C1 segment of cervical spinal cord (tissue), 14 donors: ENCODE data around the gene DEDD2.

Source experiments
- DNase-seq, 14 donors: peaks; one replicate each; lab custom pipeline; 2025; lab: John Stamatoyannopoulos, UW

Gene DEDD2

DNA sequence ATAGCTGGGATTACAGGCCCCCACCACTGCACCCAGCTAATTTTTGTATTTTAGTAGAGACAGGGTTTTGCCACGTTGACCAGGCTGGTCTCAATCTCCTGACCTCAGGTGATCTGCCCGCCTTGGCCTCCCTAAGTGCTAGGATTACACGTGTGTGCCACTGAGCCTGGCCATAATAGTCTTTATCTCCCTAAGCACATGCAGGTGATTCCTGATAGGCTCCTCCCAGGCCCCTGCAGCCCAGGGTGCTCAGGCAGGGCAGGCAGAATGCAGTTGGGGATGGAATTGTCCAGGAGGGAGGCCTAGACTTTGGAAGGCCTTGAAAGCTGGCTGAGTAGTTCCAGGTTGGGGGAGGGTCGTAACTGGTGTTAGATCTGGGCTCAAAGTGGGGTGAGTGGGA, 11.2 kb upstream of the DEDD2 start:
- DNase-seq = no peak

DNA sequence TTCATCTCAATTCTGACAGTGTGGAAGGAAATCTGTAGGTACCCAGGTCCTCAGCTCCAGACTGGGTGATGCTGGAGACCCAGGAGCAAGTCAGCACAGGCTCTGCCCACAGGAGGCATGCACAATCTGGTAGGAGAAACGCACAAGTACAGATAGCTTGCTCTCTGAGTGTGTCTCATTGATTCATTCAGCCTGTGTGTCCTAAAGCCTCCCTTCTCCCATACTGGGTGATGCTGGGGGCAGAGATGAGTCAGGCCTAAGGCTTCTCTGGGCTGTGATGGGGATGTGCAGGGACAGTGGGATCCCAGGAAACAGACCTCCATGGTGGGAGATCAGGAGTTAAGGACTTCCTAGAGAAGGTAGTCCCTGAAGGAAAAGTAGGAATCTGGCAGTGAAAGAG, 9.4 kb upstream of the DEDD2 start:
- DNase-seq = no peak

GRCh38 chr19:42225718-42226292, 8.3 kb upstream of the DEDD2 start:
- no peak for DNase-seq

GRCh38 chr19:42224940-42225717, 7.7 kb upstream of the DEDD2 start:
- DNase-seq = no peak

- no peak for DNase-seq
Measured at GRCh38 chr19:42220751-42221097, 3.2 kb upstream of the DEDD2 start.

DNA sequence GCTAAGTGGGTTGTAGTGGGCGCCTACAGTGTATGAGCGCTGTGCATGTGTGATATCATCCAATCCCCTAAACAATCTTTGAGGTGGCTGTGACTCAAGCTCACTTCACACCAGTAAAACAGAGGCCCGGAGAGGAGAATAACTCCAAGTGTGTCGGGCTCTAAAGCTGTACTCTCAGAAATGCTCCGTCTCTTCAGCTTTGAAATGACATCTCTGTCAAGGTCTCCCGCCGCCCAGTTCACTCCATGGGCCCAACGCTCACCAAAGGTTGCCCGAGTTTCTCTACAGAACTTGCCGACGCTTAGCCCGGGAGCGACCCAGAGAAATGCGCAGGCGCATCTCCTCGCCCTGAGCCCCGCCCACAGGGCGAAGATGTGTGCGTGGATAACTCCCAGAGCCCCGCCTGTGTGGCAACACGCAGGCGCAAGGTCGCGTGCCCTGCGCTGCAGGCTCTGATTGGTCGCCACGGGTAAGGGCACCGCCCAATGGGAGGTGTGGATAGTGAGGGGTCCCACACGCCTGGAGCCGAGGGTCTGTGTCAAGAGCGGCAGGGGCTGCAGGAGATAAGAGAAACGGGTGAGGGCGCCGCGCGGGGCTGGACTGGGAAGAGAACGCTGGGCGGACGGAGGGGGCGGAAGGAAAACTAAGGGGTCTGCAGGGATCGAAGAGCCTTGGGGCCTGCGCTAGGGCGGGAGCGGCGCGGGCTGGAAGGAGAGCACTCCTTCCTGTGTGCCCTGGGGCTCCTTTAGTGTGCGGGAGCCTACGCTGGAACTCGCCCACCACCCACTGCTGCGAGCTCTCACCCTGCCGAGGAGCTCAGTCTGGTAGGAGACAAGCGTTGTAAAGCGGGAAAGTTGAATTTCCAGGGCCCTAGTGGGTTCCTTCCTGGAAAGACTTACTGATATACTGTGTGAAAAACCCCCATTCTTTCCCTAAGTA, 2.6 kb upstream of the DEDD2 start, which contains the start of gene ZNF526:
Gene ZNF526, plus strand, starts transcription at position 501 of the 939 bp plus-strand sequence. CDS start 4,092 bp downstream, outside the sequence.
- peak; percentile 76 to 97 (median 95) for DNase-seq

- DNase-seq = peak in 11 of 14 donors; percentile 35 to 75 (median 56)
Measured at GRCh38 chr19:42216653-42217519, 591 bp downstream of the DEDD2 start.

DNA sequence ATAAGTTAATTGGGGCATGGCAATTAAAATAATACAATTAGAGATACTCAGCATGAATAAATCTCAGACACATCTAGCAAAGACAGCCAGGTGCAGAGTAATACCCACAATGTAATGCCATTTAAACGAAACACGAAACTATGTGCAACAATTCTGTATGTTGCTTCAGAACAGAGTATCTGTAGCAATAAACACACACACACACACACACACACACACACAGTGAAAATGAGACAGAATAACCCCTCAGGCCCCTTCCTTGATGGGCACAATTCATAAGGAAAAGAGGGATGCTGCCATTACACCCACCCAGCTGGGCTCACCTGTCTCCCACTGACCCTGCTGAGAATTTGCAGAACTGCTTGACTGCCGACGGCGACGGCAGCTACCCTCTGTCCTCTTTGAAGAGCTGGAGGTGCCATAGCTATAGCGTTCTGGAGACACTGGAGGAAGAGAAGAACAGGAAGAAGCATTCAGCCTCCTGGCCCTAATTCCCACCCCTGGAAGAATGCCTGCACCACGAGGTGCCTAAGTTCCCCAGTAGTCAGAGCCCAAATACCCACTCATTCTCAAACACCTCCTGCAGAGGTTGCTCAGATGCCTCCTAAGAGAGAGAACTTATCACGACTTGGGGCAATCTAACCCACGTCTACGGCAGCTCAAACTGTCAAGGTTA, 2.5 kb downstream of the DEDD2 start:
- DNase-seq = no peak

DNA sequence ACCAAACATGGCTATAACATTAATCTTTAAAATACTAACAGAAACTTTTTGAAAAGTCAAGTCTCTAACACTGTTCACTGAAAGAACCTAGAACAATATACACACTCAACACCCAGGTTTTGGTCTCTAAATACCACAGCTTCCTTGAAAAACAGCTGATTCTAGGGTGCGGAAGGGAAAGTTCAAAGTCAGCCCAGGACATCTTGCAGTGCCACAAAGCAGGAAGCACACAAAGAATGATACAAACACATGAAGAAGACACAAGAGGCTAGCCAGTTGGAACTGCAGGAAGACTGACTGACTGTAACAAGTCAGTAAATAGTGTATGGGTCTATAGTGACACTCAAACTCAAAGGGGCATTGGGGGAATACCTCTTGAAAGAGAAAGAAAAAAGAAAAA, 4.6 kb downstream of the DEDD2 start:
- DNase-seq = no peak

GRCh38 chr19:42208612-42209011, 8.9 kb downstream of the DEDD2 start:
- no peak for DNase-seq

DNA sequence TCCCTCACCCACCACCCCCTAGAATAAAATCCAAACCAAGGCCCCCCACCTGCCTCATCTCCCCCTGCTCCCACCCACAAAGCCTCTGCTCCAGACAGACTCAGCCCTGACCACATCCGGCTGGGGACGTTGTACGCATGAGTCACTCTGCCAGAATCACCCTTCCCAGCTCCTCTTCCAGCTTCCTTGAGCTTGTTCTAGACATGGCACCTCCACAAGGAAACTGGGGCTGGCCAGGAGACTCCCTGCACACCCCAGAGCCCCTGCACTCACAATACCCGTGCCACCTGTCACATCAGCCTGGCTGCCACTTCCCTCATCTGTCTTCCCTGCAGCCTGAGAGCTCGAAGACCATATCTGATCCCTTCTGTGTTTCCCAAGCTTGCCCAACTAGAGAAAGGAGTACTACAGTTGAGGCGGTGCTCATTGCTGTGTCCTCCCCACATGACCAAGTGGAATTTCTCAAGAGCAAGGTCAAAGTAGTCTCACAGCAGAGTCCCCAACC, 9.7 kb downstream of the DEDD2 start:
- no peak for DNase-seq

DNA sequence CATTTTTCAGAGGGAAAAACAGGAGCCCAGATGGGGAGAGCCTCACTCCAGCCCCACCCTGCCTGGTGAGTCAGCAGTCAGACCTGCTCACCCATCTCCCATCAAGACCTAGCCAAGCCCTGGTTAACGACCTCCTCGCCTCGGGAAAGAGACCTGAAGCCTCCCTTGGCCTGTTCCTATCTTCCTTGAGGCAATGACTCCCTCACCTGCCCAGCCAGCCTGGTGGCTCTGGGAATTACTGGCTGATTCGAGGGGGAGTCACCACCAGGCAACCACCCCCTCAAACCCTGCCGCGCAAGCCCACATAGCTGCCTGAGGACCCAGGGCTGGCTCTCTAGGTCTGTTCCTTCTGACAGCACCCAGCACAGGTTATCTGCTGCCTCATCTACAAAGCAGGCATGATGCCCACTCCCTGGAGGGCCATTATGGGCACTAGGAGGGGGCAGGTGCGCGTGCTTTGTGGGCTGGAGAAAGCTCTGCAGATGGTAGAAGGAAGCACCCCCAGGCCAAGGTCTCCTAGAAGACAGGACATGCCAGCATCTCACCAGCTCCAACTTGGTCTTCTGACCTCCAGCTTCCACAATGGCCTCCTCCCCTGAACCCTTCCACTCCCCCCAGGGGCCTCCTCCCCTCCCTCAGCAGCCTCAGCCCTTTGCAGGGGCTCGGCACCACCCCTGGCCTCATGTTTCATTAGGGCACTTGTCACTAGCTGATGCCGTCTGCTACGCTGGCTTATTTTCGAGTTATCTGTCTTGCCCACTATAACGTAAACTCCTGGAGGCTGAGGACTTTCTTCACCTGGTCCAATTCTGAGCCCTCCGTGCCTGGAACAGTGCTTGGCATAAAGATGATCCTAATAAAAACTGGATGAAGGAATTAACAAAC, 10.4 kb downstream of the DEDD2 start:
- no peak for DNase-seq

GRCh38 chr19:42204664-42205063, 12.8 kb downstream of the DEDD2 start:
- DNase-seq = no peak

DNA sequence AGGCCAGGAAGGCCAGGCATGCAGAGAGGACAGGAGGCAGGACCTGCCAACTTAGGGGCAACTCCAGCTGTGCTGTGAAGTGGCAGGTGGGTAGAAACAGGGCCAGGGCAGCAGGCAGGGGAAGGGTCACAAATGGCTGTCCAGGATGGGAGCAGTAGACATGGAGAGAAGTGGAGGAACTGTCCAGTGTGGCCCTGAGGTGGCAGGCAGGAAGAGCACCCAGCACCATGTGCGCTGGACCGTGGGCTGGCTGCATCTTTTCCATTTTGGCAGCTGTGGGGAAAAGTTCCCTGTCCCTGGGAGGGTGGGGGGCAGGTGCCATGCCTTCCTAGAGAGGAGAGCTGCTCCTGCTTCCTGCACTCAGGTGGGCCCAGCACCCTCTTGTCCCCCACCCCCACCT, 13.8 kb downstream of the DEDD2 start:
- DNase-seq = no peak

DNA sequence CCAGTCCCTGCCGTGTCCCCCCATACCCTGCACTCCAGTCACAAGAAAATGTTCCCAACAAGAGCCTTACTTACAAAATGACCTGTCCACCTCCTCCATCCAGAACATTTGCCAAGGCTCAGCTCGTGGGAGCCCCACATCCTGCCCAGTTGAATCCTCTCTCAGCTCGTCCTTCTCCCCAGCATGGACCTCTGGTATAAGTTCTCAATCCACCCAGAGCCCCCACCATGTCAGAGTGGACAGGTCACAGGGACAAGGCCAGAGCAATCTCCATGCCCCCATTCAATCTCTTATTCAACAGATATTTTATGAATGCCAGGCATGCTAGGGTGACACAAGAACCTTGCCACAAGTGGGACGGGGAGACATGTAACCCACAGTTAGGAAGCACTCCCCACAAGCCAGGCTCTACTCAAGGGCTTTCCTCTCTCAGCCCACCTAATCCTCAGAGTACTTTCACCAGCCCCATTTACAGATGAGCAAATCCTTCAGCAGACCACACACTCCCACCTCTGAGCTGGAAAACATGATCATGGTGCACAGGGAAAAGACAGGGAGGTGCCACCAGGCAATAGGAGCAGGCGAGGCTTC, 15.1 kb downstream of the DEDD2 start:
- no peak for DNase-seq

GRCh38 chr19:42201489-42202289, 15.8 kb downstream of the DEDD2 start:
- DNase-seq = peak in 6 of 14 donors; percentile 18 to 55 (median 36)

DNA sequence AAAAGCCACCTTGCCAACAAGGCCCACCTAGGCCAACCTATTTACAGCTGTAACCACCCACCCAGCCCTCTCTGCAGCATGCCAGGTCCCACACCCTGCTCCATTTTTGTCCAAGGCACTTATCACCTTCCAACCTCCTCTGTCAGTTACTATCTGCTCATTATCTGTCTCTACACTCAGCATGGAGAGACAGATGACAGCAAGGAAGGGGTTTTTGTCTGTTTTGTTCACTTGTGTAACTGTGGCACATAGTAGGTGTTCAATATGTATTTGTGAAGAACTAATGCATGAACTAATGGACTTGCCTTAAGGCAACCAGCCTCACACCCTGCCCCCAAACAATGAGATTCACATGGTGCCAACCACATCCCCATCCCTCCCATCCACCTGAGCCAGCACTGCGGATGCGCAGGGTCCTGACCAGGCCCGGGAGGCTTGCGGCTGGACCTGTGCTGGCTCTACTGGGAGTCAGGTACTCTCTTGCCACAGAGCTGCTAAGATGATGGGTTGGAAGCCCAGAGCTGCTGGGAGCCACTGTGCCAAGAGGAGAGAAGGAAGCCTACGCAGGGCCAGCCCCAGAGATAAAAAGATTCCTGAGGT, 17.3 kb downstream of the DEDD2 start:
- no peak for DNase-seq
